ENCODE measurements around the gene ABL2. TPM values are rescaled to one million over a fixed set of nuclear protein-coding genes. Genes with fewer than 3 reads are reported as not detected.
"Not testable (repeated sequence)": the region's sequence is repeated elsewhere in the genome, so short reads cannot be mapped to it uniquely, and the experiment has no call there.

ABL2 gene
- total RNA-seq: 22.9 and 25.6 TPM in 2 replicates
- long read RNA-seq, partial matches to known transcripts: 0 of 10 reads
- long read RNA-seq, other reads (novel, unspliced or antisense): 10 of 10 reads

- peak; percentile 57 for DNase-seq (ENCODE audit: low read depth, low spot score)
- Mint-ChIP-seq H3K4me1 (peaks cover 27% of the 10 kb centered on the region), H3K4me3 (peak within 1 kb of the TSS; percentile 96), H3K36me3 (ENCODE audit: low read depth) (peaks cover 4% of the 10 kb centered on the region), H3K9me3 (no peaks in the 10 kb centered on the region), H3K27me3 (ENCODE audit: low read depth) (no peaks in the 10 kb centered on the region), H3K27ac (ENCODE audit: unreplicated experiment) (peak within 1 kb of the TSS; percentile 89)
- TF ChIP-seq CTCF (conservative IDR thresholded peaks at IDR 0.05): no peak
Observed at GRCh38 chr1:179229214-179230140, at the start of gene ABL2. ABL2 (minus strand) TSS chr1:179229677; CDS start chr1:179229397, 280 bp downstream.

GRCh38 chr1:179278920-179279319, 49.4 kb upstream of the ABL2 start:
- no peak for TF ChIP-seq CTCF (conservative IDR thresholded peaks at IDR 0.05)
- Mint-ChIP-seq H3K27me3 (ENCODE audit: low read depth) (no peaks in the 10 kb centered on the region), H3K9me3 (peaks cover 7% of the 10 kb centered on the region), H3K4me3 (no peak overlapping the region), H3K36me3 (ENCODE audit: low read depth) (peaks cover 6% of the 10 kb centered on the region), H3K4me1 (no peaks in the 10 kb centered on the region), H3K27ac (ENCODE audit: unreplicated experiment) (no peak overlapping the region)
- no peak for DNase-seq (ENCODE audit: low read depth, low spot score)

- H3K4me1 Mint-ChIP-seq; H3K9me3 Mint-ChIP-seq; H3K36me3 Mint-ChIP-seq (ENCODE audit: low read depth); H3K4me3 Mint-ChIP-seq; H3K27me3 Mint-ChIP-seq (ENCODE audit: low read depth); H3K27ac Mint-ChIP-seq (ENCODE audit: unreplicated experiment); DNase-seq (ENCODE audit: low read depth, low spot score): not testable (repeated sequence)
Observed at GRCh38 chr1:179274424-179274823, 44.9 kb upstream of the ABL2 start.

GRCh38 chr1:179269071-179269470, 39.6 kb upstream of the ABL2 start:
- no peaks in the 10 kb centered on the region for H3K36me3 Mint-ChIP-seq (ENCODE audit: low read depth)
- H3K4me3 Mint-ChIP-seq: no peak overlapping the region

GRCh38 chr1:179264507-179264906, 35.0 kb upstream of the ABL2 start:
- H3K4me3 Mint-ChIP-seq: no peak overlapping the region
- H3K27me3 Mint-ChIP-seq (ENCODE audit: low read depth): no peaks in the 10 kb centered on the region
- TF ChIP-seq CTCF (conservative IDR thresholded peaks at IDR 0.05): no peak
- DNase-seq (ENCODE audit: low read depth, low spot score): no peak
- H3K9me3 Mint-ChIP-seq: no peaks in the 10 kb centered on the region
- H3K27ac Mint-ChIP-seq (ENCODE audit: unreplicated experiment): no peak overlapping the region
- no peaks in the 10 kb centered on the region for H3K36me3 Mint-ChIP-seq (ENCODE audit: low read depth)
- H3K4me1 Mint-ChIP-seq: no peaks in the 10 kb centered on the region

More at GRCh38 chr1:179269071-179269470, 39.6 kb upstream of the ABL2 start:
- TF ChIP-seq CTCF (conservative IDR thresholded peaks at IDR 0.05): no peak
- DNase-seq (ENCODE audit: low read depth, low spot score): no peak
- no peaks in the 10 kb centered on the region for H3K9me3 Mint-ChIP-seq
- H3K27me3 Mint-ChIP-seq (ENCODE audit: low read depth): no peaks in the 10 kb centered on the region
- no peaks in the 10 kb centered on the region for H3K4me1 Mint-ChIP-seq
- no peak overlapping the region for H3K27ac Mint-ChIP-seq (ENCODE audit: unreplicated experiment)

- no peaks in the 10 kb centered on the region for H3K4me1 Mint-ChIP-seq
- H3K27ac Mint-ChIP-seq (ENCODE audit: unreplicated experiment): no peak overlapping the region
- no peak for TF ChIP-seq CTCF (conservative IDR thresholded peaks at IDR 0.05)
- no peak overlapping the region for H3K4me3 Mint-ChIP-seq
- H3K27me3 Mint-ChIP-seq (ENCODE audit: low read depth): no peaks in the 10 kb centered on the region
- no peaks in the 10 kb centered on the region for H3K9me3 Mint-ChIP-seq
- no peaks in the 10 kb centered on the region for H3K36me3 Mint-ChIP-seq (ENCODE audit: low read depth)
- no peak for DNase-seq (ENCODE audit: low read depth, low spot score)
Observed at GRCh38 chr1:179263121-179263520, 33.6 kb upstream of the ABL2 start.
